HG02870 (cell line): ENCODE data around the gene SERPINB4.
"Not testable (repeated sequence)": the region's sequence is repeated elsewhere in the genome, so short reads cannot be mapped to it uniquely, and the experiment has no call there.

Experiments
- ATAC-seq: cut with Tn5 transposase; IDR thresholded peaks from one replicate; pipeline ENCODE4 v1.9.1; 2021; ENCODE audit warnings: mild to moderate bottlenecking, moderate library complexity; ENCODE audit not compliant: unreplicated experiment

The SERPINB4 gene

GRCh38 chr18:63644142-63644541, at the start of gene SERPINB4:
TSS of gene SERPINB4 (minus strand) at chr18:63644256. CDS start at chr18:63643577, 679 bp downstream.
- not testable (repeated sequence) for ATAC-seq

- no peak for ATAC-seq
These were observed 45.0 kb upstream of the SERPINB4 start for GRCh38 chr18:63689064-63689463.

- ATAC-seq: no peak
These were observed 42.8 kb upstream of the SERPINB4 start for GRCh38 chr18:63686871-63687270.

DNA sequence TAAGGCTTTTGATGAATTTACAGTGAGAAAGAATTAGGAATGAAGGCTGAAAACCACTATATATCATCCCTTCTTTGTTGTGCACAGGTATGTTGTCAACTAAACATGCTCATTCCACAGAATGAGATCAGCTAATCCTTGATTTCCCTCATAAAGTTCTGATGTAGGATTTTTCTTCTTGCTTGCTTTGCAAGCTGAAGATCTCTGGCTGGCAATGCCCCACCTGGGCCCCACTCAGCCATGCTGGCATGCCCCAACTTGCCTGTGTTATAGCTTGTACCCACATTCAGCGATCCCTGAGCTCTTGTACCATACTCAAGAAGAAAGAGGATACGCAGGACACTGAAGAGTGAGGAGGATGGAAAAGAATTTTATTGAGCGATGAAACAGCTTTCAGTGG, 40.7 kb upstream of the SERPINB4 start:
- ATAC-seq: no peak

- ATAC-seq: no peak
These were observed 39.8 kb upstream of the SERPINB4 start for GRCh38 chr18:63683890-63684289.

DNA sequence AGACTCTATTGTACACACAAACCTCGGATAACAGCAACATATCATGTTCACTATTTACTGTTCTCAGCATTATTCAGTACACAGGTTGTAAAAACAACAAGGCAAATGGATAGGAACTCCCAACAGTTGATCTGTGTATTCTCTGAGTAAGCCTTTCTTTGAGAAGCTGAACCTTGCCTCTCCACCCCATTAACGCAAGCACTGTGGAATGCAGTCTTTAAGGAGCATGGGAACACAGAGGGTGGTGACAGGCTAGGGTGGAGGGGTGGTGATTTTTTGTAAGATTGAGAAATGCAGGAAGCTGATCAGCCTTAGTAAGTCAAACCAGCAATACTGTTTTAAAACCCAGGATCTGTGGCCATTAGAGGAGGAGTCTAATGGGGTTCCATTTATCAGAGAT, 39.1 kb upstream of the SERPINB4 start:
- no peak for ATAC-seq

- no peak for ATAC-seq
These were observed 37.6 kb upstream of the SERPINB4 start for GRCh38 chr18:63681449-63682340.

- ATAC-seq: no peak
These were observed 36.0 kb upstream of the SERPINB4 start for GRCh38 chr18:63679820-63680606.

GRCh38 chr18:63677500-63678225, 33.6 kb upstream of the SERPINB4 start:
- no peak for ATAC-seq

- peak; percentile 91 for ATAC-seq
These were observed 32.7 kb upstream of the SERPINB4 start for GRCh38 chr18:63676526-63677323.

DNA sequence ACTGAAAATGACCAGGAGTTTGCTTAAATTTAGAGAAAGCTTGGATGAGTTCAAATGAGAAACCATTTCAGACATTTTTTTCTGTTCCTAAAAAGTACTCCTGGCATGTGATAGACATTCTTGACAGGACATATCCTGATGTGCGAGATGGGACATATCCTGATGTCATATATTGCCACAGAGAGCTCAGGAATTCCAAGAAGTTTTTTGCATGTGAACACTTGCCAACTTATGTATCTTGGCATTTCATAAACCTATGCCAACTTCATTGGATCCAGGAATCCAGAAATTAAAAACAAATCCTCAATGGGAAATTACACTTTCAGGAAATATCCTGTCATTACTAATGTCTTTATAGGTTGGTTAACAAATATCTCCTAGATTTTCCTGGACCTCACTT, 20.5 kb upstream of the SERPINB4 start:
- ATAC-seq: no peak

- ATAC-seq: not testable (repeated sequence)
These were observed 17.7 kb upstream of the SERPINB4 start, which contains the start of gene SERPINB3 for GRCh38 chr18:63661750-63662149. TSS of gene SERPINB3 (minus strand) at chr18:63661893. CDS start at chr18:63661216, 677 bp downstream.

GRCh38 chr18:63658920-63659319, 14.9 kb upstream of the SERPINB4 start:
- ATAC-seq: not testable (repeated sequence)

GRCh38 chr18:63650271-63650670, 6.2 kb upstream of the SERPINB4 start:
- not testable (repeated sequence) for ATAC-seq

- ATAC-seq: no peak
These were observed 4.2 kb upstream of the SERPINB4 start for GRCh38 chr18:63648241-63648640.

- ATAC-seq: no peak
These were observed 2.9 kb upstream of the SERPINB4 start for GRCh38 chr18:63646936-63647335.

DNA sequence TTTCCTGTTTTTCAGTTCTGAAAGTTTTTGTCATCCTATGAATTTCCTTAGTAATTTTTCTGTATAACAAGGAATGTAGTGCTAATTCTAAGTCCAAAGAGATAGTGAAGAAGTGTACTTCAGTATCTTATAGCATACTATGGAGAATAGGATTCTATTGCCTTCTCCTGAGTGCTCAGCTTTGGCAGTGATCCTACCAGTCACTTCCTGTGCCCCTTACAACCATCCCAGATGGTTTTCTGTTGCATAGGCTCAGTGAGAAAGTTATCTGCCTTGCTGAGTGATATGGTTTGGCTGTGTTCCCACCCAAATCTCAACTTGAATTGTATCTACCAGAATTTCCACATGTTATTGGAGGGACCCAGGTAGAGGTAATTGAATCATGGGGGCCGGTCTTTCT, 638 bp upstream of the SERPINB4 start:
- ATAC-seq: not testable (repeated sequence)

DNA sequence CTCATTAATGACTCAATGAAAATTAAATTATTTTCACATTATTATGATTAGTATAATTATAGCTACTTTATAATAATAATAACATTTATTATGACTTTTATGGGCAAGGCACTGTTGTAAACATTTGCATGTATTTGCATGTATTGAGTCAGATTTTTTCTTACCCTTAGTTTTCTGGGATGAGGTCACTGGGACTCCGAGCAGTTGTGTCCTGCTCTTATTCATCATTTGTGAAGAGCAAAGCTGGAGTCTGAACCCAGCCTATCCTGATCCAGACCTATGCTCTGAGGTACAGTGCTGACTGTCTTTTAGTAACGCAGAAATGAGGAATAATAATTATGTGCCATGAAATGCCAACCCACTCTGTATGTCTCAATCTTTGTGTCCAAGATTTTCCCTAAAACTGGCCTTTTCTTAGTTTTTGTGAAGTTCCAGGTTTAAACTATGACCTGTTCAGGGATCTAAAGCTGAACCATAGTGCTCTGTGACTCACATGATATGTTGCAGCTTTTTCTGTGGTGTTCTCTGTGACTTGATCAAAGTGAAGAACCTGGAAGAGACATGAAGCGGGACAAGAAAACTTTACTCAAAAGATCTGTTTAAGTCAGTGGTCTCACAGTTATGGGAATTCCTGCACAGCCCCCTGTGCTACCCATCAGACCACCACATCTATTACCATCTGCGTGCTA, 1.2 kb downstream of the SERPINB4 start:
- not testable (repeated sequence) for ATAC-seq

DNA sequence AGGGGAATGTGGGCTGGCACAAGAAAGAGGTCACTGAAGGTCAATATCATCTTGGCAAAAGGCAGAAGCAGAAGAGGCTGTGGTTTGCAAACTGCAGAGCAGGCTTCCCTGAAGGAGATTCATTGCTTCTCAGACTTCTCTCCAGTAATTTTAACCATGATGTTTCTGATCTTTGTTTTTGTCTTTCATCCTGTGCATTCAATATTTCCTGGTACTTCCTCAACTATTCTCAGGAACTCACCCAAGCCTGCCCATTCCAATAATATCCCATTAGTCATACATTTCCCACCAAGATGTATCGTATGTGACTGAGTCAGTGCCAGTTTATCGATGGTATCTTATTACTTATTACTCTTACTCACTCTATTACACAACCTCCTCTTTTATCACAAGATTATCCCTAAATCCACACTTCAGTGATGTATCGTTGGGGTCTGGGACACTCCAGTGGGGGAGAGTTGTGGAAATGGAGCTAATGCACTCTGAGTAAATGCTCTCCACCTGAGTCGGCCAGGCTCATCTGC, 2.8 kb downstream of the SERPINB4 start:
- ATAC-seq: not testable (repeated sequence)
